Ovary (tissue), 9 donors: ENCODE results near the gene NHSL2. TPM values are rescaled to one million over a fixed set of nuclear protein-coding genes. Genes with fewer than 3 reads are reported as not detected.

Source experiments
- DNase-seq, 5 donors: peaks; one replicate each; pipeline ENCODE4 v3.0.0-alpha.2; 2019 to 2020
- H3K27ac ChIP-seq, 2 donors: fragments of 200-600 bp; one replicate each; pipeline versions ENCODE4 v1.5.1 to v1.8.0; 2019 to 2022
- H3K27me3 ChIP-seq: fragments of 200-600 bp; one replicate; pipeline ENCODE4 v1.8.0; 2022
- H3K36me3 ChIP-seq: fragments of 200-600 bp; sonication (generic); one replicate; pipeline ENCODE4 v1.5.1; 2019
- H3K4me1 ChIP-seq: one replicate; pipeline ENCODE4 v1.8.1; 2013; ENCODE audit warnings: mild to moderate bottlenecking, moderate library complexity; ENCODE audit not compliant: insufficient read depth
- H3K4me3 ChIP-seq: fragments of 200-600 bp; sonication (generic); one replicate; pipeline ENCODE4 v1.5.1; 2017
- H3K9me3 ChIP-seq, 2 donors: fragments of 200-600 bp in 1 of 2; sonication (generic) in 1 of 2; one replicate each; pipeline versions ENCODE4 v1.5.1 to v1.8.1; 2013 to 2019; ENCODE audit warnings: mild to moderate bottlenecking in 1 of 2, moderate library complexity in 1 of 2
- EP300 ChIP-seq: sonication (generic); formaldehyde crosslinking; IDR thresholded peaks from one replicate; pipeline ENCODE4 v1.6.1; 2017; ENCODE audit warnings: antibody characterized with exemption
- POLR2A ChIP-seq: fragments of 450-650 bp; IDR thresholded peaks from one replicate; pipeline ENCODE4 v1.6.1; 2017; ENCODE audit warnings: antibody characterized with exemption, mild to moderate bottlenecking, moderate library complexity
- WGBS, 3 donors: extraction: QIAGEN DNeasy Blood & Tissue Kit in 1 of 3; methylation state at CpG; one replicate each; pipeline versions ENCODE4 v1.1.5 to v1.1.7; 2013 to 2017; 5-methylcytosine and 5-hydroxymethylcytosine counted together
- intact Hi-C, 4 donors: fragments of 100-400 bp; cut with DNase I; formaldehyde crosslinking; loops; one replicate each; pipeline versions ENCODE4 v1.11.0 to v1.15.1; 2022 to 2023
- polyA plus RNA-seq, 2 donors: library from polyadenylated mRNA; stranded (reverse); fragments of 200-250 nt in 1 of 2; fragments of 350-450 nt in 1 of 2; fragmentation: Illumina TruSeq in 1 of 2; extraction: RNeasy Lipid Tissue Mini Kit (QIAGEN cat#74804) in 1 of 2; gene quantifications; one replicate each; pipeline ENCODE4 v1.2.3, GENCODE V29; 2013 to 2014
- total RNA-seq, 7 donors: library from RNA; depleted of rRNA in 2 of 7; stranded (reverse); fragments of >200 nt in 2 of 7; fragmentation: NEBNext Ultra II Directional in 3 of 7; extraction: Animal tissue kit (Norgen Biotek cat#: 25700) in 3 of 7; gene quantifications; one replicate each; pipeline versions ENCODE4 v1.1.0 to v1.2.4, GENCODE V29; 2016 to 2023
- TF ChIP-seq, protein P1 (sequence below), 3 donors: fragments of 450-650 bp in 2 of 3; fragments of 200-600 bp in 1 of 3; IDR thresholded peaks; one replicate each; pipeline versions ENCODE4 v1.5.1 to v1.8.0; 2016 to 2022; ENCODE audit warnings: antibody characterized with exemption in 3 of 3, mild to moderate bottlenecking in 1 of 3
- donor health status: DM: no; HTN: no; CAD: no; lungs with moderate emphysema.
- donor health status: DM: no; HTN: no; CAD: no.
- donor health status: Bipolar disorder and iron deficiency.
- donor health status: DM: yes; HTN: yes; CAD: no.
- donor health status: DM: no; HTN: no; CAD: no.
- donor health status: DM: yes; HTN: yes; CAD: no.

NHSL2 gene
- total and polyA plus RNA-seq, 9 donors = 1.2 to 9.2 (median 4.4) TPM

- TF ChIP-seq, protein P1, sequence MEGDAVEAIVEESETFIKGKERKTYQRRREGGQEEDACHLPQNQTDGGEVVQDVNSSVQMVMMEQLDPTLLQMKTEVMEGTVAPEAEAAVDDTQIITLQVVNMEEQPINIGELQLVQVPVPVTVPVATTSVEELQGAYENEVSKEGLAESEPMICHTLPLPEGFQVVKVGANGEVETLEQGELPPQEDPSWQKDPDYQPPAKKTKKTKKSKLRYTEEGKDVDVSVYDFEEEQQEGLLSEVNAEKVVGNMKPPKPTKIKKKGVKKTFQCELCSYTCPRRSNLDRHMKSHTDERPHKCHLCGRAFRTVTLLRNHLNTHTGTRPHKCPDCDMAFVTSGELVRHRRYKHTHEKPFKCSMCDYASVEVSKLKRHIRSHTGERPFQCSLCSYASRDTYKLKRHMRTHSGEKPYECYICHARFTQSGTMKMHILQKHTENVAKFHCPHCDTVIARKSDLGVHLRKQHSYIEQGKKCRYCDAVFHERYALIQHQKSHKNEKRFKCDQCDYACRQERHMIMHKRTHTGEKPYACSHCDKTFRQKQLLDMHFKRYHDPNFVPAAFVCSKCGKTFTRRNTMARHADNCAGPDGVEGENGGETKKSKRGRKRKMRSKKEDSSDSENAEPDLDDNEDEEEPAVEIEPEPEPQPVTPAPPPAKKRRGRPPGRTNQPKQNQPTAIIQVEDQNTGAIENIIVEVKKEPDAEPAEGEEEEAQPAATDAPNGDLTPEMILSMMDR (IDR thresholded peaks at IDR 0.05) = peak; percentile 48 to 78 (median 72)
- no peak for TF ChIP-seq EP300
- no peak for TF ChIP-seq POLR2A
- intact Hi-C loops = loop anchor here in 3 of 4 donors (2.0 to 5.0 kb wide), 2 partner anchors 108 to 109 kb away; no protein-coding TSS in a partner anchor
- WGBS, 3 donors = 18 to 33% (median 32%) methylated on average over 50 to 70 of the region's 70 CpGs
- H3K27me3 ChIP-seq = no peaks in the 10 kb centered on the region
- no peak overlapping the region for H3K4me3 ChIP-seq
- peak; percentile 87 to 92 (median 89) for DNase-seq
- no peaks in the 10 kb centered on the region for H3K36me3 ChIP-seq
- no peaks in the 10 kb centered on the region for H3K4me1 ChIP-seq
- peak overlapping the region; percentile 16 to 48 for H3K27ac ChIP-seq
- no peaks in the 10 kb centered on the region for H3K9me3 ChIP-seq
Observed at GRCh38 chrX:72018277-72019112, 107.8 kb downstream of the NHSL2 start.

GRCh38 chrX:72019487-72019886 lies 108.8 kb downstream of the NHSL2 start:
- TF ChIP-seq EP300 = no peak
- TF ChIP-seq, protein P1 (IDR thresholded peaks at IDR 0.05) = no peak
- no peaks in the 10 kb centered on the region for H3K4me1 ChIP-seq
- peak overlapping the region in 1 of 2 donors; percentile 65 for H3K27ac ChIP-seq
- WGBS, 3 donors = 68 to 73% (median 72%) methylated on average over 3 of the region's 3 CpGs
- H3K4me3 ChIP-seq = no peak overlapping the region
- intact Hi-C loops = loop anchor here in 3 of 4 donors (2.0 to 5.0 kb wide), 2 partner anchors 107 to 108 kb away; no protein-coding TSS in a partner anchor
- no peak for DNase-seq
- H3K9me3 ChIP-seq = no peaks in the 10 kb centered on the region
- no peaks in the 10 kb centered on the region for H3K27me3 ChIP-seq
- no peaks in the 10 kb centered on the region for H3K36me3 ChIP-seq

DNA sequence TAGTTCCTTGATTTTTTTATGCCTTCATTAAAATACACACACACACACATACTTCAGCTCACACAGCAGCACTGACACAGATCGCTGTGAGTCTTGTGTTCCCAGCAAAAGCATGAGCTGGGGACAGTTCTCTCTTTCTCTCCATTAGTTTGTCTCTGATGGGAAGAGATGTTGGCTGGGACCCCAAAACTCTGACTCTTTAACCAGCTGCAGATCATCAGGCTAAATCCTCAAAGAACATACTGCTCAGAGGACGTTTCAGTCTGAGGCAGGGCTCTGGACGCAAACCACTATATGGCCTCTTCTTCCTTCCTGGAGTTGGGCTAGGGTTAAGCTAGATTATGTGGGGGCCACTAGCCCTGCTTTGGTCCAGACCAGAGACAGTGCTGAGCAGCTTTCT lies 109.6 kb downstream of the NHSL2 start:
- Histone ChIP-seq H3K4me3 (no peak overlapping the region), H3K4me1 (no peaks in the 10 kb centered on the region), H3K36me3 (no peaks in the 10 kb centered on the region), H3K27me3 (no peaks in the 10 kb centered on the region), H3K27ac (peak overlapping the region; percentile 28 to 65), H3K9me3 (no peaks in the 10 kb centered on the region)
- TF ChIP-seq POLR2A = no peak
- no peak for TF ChIP-seq EP300
- TF ChIP-seq, protein P1 (IDR thresholded peaks at IDR 0.05) = no peak
- intact Hi-C loops = loop anchor here in 1 of 4 donors (5.0 kb wide), 1 partner anchor 107 kb away; no protein-coding TSS in a partner anchor
- WGBS, 3 donors = 27 to 38% (median 34%) methylated on average over 3 of the region's 3 CpGs
- peak in 2 of 5 donors; percentile 48 to 57 for DNase-seq

DNA sequence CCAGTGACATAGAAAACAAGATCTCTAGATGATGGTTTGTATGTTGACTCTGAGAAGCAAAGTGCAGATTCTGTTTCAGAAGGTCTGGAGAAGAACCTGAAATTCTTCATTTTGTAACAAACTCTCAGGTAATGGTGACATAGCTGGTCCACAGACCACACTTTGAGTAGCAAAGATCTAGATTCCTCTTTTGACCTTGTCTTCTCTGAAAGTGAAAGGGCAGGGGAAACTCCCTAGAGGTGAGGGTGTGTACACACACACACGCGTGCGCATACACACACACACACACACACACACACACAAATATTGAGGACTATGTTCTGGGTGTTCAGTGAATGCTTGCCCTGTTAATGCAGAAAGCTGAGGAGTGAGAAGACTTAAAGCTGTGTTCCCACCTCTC lies 110.1 kb downstream of the NHSL2 start:
- Histone ChIP-seq H3K36me3 (no peaks in the 10 kb centered on the region), H3K4me3 (no peak overlapping the region), H3K9me3 (no peaks in the 10 kb centered on the region), H3K27me3 (no peaks in the 10 kb centered on the region), H3K4me1 (no peaks in the 10 kb centered on the region), H3K27ac (peak overlapping the region; percentile 28 to 65)
- no peak for DNase-seq
- intact Hi-C loops = loop anchor here in 1 of 4 donors (5.0 kb wide), 1 partner anchor 107 kb away; no protein-coding TSS in a partner anchor
- TF ChIP-seq, protein P1 (IDR thresholded peaks at IDR 0.05) = no peak
- TF ChIP-seq POLR2A (no peak), EP300 (no peak)
- 86 to 91% (median 88%) methylated on average over 3 of the region's 3 CpGs for WGBS, 3 donors
